Smooth muscle cell (in vitro differentiated cells): ENCODE results near the gene GGA1. TPM values are rescaled to one million over a fixed set of nuclear protein-coding genes. Genes with fewer than 3 reads are reported as not detected.

Experiments used
- DNase-seq: peaks from one replicate; lab custom pipeline; 2025; ENCODE audit not compliant: unreplicated experiment; lab: John Stamatoyannopoulos, UW
- H2AFZ ChIP-seq: fragments of 200-600 bp; sonication (generic); 2 replicates; pipeline ENCODE4 v1.6.0; 2016; ENCODE audit warnings: antibody characterized with exemption, low read depth, mild to moderate bottlenecking
- H3F3A ChIP-seq: fragments of 200-600 bp; sonication (generic); 2 replicates; pipeline ENCODE4 v1.6.0; 2017; ENCODE audit warnings: antibody characterized with exemption, low read depth
- H3K27ac ChIP-seq: fragments of 200-600 bp; sonication (generic); 2 replicates; pipeline ENCODE4 v1.5.1; 2016; ENCODE audit warnings: low read depth, mild to moderate bottlenecking
- H3K27me3 ChIP-seq: fragments of 200-600 bp; sonication (generic); 2 replicates; pipeline ENCODE4 v1.6.1; 2016; ENCODE audit warnings: low read depth, mild to moderate bottlenecking
- H3K36me3 ChIP-seq: fragments of 200-600 bp; sonication (generic); 2 replicates; pipeline ENCODE4 v1.5.1; 2016; ENCODE audit warnings: low read depth
- H3K4me1 ChIP-seq: fragments of 200-600 bp; sonication (generic); 2 replicates; pipeline ENCODE4 v1.5.1; 2016; ENCODE audit warnings: low read depth
- H3K4me2 ChIP-seq: fragments of 200-600 bp; sonication (generic); 2 replicates; pipeline ENCODE4 v1.6.0; 2016; ENCODE audit warnings: mild to moderate bottlenecking
- H3K4me3 ChIP-seq: fragments of 200-600 bp; sonication (generic); 2 replicates; pipeline ENCODE4 v1.5.1; 2016; ENCODE audit warnings: mild to moderate bottlenecking
- H3K79me2 ChIP-seq: fragments of 200-600 bp; sonication (generic); 2 replicates; pipeline ENCODE4 v1.6.0; 2016; ENCODE audit warnings: low read depth, mild to moderate bottlenecking
- H3K9ac ChIP-seq: fragments of 200-600 bp; sonication (generic); 2 replicates; pipeline ENCODE4 v1.6.0; 2016; ENCODE audit warnings: low read depth
- H3K9me3 ChIP-seq: fragments of 200-600 bp; sonication (generic); replicated peaks from 2 replicates; pipeline ENCODE4 v1.5.1; 2016; ENCODE audit warnings: low read depth
- H4K20me1 ChIP-seq: fragments of 200-600 bp; sonication (generic); 2 replicates; pipeline ENCODE4 v1.6.0; 2016; ENCODE audit warnings: low read depth
- WGBS: methylation state at CpG from one replicate; pipeline ENCODE4 v1.1.7; 2016; ENCODE audit warnings: low lambda C conversion rate; 5-methylcytosine and 5-hydroxymethylcytosine counted together
- polyA plus RNA-seq: library from polyadenylated mRNA; unstranded; fragments of >200 nt; fragmentation: Nextera tagmentation; extraction: Ambion mirVana; gene quantifications from 2 replicates; pipeline ENCODE4 v1.2.1, GENCODE V29; 2016
- total RNA-seq: library from RNA; depleted of rRNA; stranded (reverse); fragments of >200 nt; gene quantifications from 2 replicates; pipeline ENCODE4 v1.2.3, GENCODE V29; 2014
- TF ChIP-seq, protein P1 (sequence below): fragments of 200-600 bp; sonication (generic); IDR thresholded peaks from 2 replicates; pipeline ENCODE4 v1.5.1; 2017; ENCODE audit warnings: borderline replicate concordance, mild to moderate bottlenecking, antibody characterized with exemption; ENCODE audit not compliant: insufficient read depth, poor library complexity, severe bottlenecking

Gene GGA1
- total and polyA plus RNA-seq, 2 experiments from 2014 or later = 15.6 to 44.0 TPM

DNA sequence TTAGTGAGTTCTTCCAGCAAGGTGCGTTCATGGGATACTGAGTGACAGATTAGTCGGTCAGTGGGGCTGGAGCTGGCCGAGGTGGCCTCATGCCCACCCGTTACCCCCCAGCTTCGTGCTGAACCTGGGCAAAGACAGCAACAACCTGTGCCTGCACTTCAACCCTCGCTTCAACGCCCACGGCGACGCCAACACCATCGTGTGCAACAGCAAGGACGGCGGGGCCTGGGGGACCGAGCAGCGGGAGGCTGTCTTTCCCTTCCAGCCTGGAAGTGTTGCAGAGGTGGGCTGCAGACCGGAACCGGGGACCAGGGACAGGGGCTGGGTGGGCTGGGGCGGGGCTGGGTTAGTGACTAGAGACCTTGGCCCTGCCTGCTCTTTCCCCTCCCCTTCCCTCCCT lies 69.7 kb downstream of the GGA1 start:
- Histone ChIP-seq H3F3A (peaks cover 45% of the 10 kb centered on the region), H4K20me1 (peaks cover 43% of the 10 kb centered on the region), H3K9me3 (no peaks in the 10 kb centered on the region), H3K4me1 (peaks cover 3% of the 10 kb centered on the region), H2AFZ (no peak overlapping the region), H3K9ac (no peak overlapping the region), H3K36me3 (no peaks in the 10 kb centered on the region), H3K4me2 (peak overlapping the region; percentile 97), H3K4me3 (no peak overlapping the region), H3K27me3 (no peaks in the 10 kb centered on the region), H3K79me2 (peaks cover 23% of the 10 kb centered on the region), H3K27ac (peak overlapping the region; percentile 92)
- DNase-seq = no peak
- TF ChIP-seq, protein P1, sequence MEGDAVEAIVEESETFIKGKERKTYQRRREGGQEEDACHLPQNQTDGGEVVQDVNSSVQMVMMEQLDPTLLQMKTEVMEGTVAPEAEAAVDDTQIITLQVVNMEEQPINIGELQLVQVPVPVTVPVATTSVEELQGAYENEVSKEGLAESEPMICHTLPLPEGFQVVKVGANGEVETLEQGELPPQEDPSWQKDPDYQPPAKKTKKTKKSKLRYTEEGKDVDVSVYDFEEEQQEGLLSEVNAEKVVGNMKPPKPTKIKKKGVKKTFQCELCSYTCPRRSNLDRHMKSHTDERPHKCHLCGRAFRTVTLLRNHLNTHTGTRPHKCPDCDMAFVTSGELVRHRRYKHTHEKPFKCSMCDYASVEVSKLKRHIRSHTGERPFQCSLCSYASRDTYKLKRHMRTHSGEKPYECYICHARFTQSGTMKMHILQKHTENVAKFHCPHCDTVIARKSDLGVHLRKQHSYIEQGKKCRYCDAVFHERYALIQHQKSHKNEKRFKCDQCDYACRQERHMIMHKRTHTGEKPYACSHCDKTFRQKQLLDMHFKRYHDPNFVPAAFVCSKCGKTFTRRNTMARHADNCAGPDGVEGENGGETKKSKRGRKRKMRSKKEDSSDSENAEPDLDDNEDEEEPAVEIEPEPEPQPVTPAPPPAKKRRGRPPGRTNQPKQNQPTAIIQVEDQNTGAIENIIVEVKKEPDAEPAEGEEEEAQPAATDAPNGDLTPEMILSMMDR = no peak
- 84% methylated on average over 18 of the region's 18 CpGs for WGBS

DNA sequence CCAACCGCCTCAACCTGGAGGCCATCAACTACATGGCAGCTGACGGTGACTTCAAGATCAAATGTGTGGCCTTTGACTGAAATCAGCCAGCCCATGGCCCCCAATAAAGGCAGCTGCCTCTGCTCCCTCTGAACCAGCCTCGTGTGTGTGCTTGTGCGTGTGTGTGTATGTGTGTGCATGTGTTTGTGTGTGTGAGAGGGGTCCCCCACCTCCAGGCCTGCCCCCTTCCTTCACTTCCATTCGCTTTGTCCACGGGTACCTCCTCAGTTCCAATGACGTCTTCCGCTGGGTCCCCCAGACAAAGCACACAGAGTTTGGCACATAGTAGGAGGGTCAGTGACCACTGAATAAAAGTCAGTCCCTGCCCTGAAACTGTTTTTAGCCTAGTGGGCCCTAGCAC lies 71.0 kb downstream of the GGA1 start:
- H3K9ac ChIP-seq = no peak overlapping the region
- no peaks in the 10 kb centered on the region for H3K36me3 ChIP-seq
- no peak overlapping the region for H2AFZ ChIP-seq
- H3K27ac ChIP-seq = no peak overlapping the region
- peaks cover 23% of the 10 kb centered on the region for H3K79me2 ChIP-seq
- H3K4me3 ChIP-seq = no peak overlapping the region
- H3K27me3 ChIP-seq = no peaks in the 10 kb centered on the region
- DNase-seq = no peak
- no peak overlapping the region for H3K4me2 ChIP-seq
- no peaks in the 10 kb centered on the region for H3K9me3 ChIP-seq
- H3F3A ChIP-seq = peaks cover 45% of the 10 kb centered on the region
- 92% methylated on average over 8 of the region's 8 CpGs for WGBS
- peaks cover 3% of the 10 kb centered on the region for H3K4me1 ChIP-seq
- TF ChIP-seq, protein P1 = no peak
- peaks cover 43% of the 10 kb centered on the region for H4K20me1 ChIP-seq

DNA sequence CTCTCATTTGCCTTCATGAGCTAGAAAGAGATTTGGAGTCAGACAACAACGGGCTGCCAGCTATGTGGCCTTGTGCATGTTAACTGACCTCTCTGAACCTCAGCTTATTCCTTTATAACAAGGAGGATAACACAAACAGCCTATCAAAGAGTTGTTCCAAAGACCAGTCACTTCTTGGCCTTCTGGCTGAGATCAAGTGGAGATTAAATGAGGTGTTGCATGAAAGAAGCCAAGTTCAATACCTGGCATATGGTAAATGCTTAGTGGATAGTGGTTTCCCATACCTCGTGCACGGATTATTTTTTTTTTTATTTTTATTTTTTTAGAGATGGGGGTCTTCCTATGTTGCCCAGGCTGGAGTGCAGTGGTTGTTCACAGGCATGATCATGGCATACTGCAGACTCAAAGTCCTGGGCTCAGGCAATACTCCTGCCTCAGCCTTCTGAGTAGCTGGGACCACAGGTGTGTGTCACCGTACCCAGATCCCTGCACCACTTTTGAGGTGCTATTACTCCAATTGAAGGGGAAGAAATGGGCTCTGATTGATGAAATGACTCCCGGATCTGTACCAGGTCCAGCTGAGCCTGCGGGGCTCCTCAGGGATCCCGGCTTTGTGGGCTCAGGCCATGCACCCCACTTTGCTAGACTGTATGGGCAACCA lies 71.7 kb downstream of the GGA1 start:
- Histone ChIP-seq H3K27me3 (no peaks in the 10 kb centered on the region), H3K79me2 (peaks cover 23% of the 10 kb centered on the region), H3K9ac (no peak overlapping the region), H2AFZ (no peak overlapping the region), H3F3A (peaks cover 48% of the 10 kb centered on the region), H3K9me3 (no peaks in the 10 kb centered on the region), H3K4me3 (no peak overlapping the region), H3K4me1 (peaks cover 3% of the 10 kb centered on the region), H3K27ac (peak overlapping the region; percentile 26), H4K20me1 (peaks cover 43% of the 10 kb centered on the region), H3K4me2 (no peak overlapping the region), H3K36me3 (no peaks in the 10 kb centered on the region)
- TF ChIP-seq, protein P1 = no peak
- 88% methylated on average over 7 of the region's 7 CpGs for WGBS
- DNase-seq = no peak

DNA sequence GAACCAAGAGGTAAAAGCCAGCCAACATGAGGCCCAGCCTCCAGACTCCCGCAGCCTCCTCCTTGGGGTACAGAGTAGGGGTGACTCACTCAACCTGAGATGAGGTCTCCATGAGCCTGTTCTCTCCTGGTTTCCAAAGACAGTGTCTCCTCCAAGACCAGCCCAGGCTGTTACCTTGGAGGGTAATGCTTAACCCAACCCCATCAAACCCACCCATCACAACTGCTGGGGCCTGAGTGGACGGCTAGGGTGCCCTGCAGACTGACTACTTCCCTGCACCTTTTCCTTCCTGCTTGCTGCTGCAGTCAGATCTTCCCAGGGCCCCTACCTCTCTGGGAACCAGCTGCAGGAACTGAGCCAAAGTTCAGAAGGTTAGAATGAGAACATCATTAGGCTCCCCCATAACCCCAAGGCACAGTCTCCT lies 72.4 kb downstream of the GGA1 start:
- no peak for DNase-seq
- 70% methylated on average over 2 of the region's 2 CpGs for WGBS
- Histone ChIP-seq H3K4me3 (no peak overlapping the region), H2AFZ (no peak overlapping the region), H3K36me3 (no peaks in the 10 kb centered on the region), H3K4me1 (peaks cover 6% of the 10 kb centered on the region), H3K27me3 (no peaks in the 10 kb centered on the region), H3K79me2 (peaks cover 18% of the 10 kb centered on the region), H3K9ac (no peak overlapping the region), H4K20me1 (peaks cover 43% of the 10 kb centered on the region), H3F3A (peaks cover 45% of the 10 kb centered on the region), H3K27ac (peak overlapping the region; percentile 26), H3K9me3 (no peaks in the 10 kb centered on the region), H3K4me2 (no peak overlapping the region)
- TF ChIP-seq, protein P1 = no peak
